ENCODE data around the gene PSMD8.
"Not testable (repeated sequence)": the region's sequence is repeated elsewhere in the genome, so short reads cannot be mapped to it uniquely, and the experiment has no call there.

PSMD8 gene

DNA sequence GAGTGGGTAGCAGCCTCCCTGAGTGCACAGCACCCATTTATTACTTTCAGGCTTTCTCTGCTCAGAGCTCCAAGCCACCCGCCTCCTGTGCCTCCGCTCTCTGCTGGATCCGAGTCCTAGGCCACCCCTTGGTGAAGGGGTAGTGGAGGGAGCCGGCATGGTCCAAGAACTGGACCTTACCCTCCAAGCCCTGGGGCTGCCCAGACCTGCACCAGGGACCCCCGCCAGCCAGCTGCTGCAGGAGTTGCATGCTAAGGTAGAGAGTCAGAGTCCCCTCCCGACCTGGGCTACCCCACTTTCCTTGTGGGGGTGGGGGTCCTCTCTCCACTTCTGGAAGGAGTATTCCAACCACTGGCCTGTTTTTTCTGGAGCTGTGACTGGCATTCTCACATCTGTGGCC is 30.5 kb downstream of the PSMD8 start:
- FAIRE-seq: no peak
- TF ChIP-seq POLR2A (IDR thresholded peaks at IDR 0.05; ENCODE audit: low read depth, low read length): no peak
- DNase-seq (ENCODE audit: insufficient read length): no peak

DNA sequence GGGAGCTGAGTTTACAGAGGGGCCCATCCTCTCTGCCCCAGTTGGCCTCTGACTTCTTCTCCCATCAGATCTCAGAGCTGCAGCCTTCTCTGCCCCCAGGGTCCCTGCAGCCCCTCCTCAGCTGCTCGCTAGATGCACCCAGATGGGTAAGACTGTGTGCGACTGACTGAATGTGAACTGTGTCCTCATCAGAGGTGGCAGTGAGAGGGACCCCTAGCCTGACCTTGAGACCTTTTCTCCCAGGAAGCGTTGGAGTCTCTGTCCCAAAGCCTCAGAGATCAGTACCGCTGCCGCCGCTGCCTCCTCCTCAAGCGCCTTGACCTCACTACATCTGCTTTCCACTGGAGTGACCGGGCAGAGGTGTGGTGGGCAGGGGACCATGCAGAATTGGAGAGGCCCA is 30.9 kb downstream of the PSMD8 start:
- FAIRE-seq: no peak
- TF ChIP-seq TAF1 (IDR thresholded peaks at IDR 0.05; ENCODE audit: borderline replicate concordance, low read depth, low read length) (no peak), POLR2AphosphoS5 (IDR thresholded peaks at IDR 0.05; ENCODE audit: low read depth, low read length) (no peak), POLR2A (IDR thresholded peaks at IDR 0.05; ENCODE audit: low read depth, low read length) (no peak)
- no peak for DNase-seq (ENCODE audit: insufficient read length)

DNA sequence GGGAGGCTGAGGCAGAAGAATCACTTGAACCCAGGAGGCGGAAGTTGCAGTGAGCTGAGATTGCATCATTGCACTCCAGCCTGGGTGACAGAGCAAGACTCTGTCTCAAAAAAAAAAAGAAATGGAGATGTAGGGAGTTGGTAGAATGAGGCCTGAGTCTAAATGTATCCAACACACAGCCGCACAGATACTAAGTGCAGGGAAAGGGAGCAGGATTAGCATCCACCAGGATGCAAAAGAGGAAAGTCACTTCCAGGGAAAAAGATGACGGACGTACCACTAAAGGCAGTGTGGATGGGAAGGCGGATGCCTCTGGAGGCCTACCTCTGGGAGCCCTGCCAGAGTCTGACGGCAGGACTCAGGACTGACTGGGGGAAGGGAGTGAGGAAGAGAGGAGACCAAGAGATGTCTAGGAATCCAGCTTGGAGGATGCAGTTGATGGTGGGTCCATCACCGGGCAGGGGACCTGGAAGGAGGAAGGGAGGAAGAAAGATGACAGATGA is 35.3 kb downstream of the PSMD8 start:
- TF ChIP-seq POLR2AphosphoS5 (IDR thresholded peaks at IDR 0.05; ENCODE audit: low read depth, low read length): no peak
- no peak for TF ChIP-seq TAF1 (IDR thresholded peaks at IDR 0.05; ENCODE audit: borderline replicate concordance, low read depth, low read length)
- no peak for TF ChIP-seq POLR2A (IDR thresholded peaks at IDR 0.05; ENCODE audit: low read depth, low read length)

DNA sequence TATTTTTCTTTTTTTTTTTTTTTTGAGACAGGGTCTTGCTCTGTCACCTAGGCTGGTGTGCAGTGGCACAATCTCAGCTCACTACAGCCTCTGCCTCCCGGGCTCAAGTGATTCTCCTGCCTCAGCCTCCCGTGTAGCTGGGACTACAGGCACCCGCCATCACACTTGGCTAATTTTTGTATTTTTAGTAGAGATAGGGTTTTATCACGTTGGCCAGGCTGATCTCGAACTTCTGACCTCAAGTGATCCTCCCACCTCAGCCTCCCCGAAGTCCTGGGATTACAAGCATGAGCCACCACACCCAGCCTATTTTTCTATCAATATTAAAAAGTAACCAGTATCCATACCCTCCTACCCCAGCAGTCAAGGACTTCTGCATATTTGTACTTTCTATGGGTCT is 36.0 kb downstream of the PSMD8 start:
- not testable (repeated sequence) for FAIRE-seq; DNase-seq (ENCODE audit: insufficient read length)

More for the DNA sequence above, 35.3 kb downstream of the PSMD8 start:
- DNase-seq (ENCODE audit: insufficient read length): no peak
- no peak for FAIRE-seq

DNA sequence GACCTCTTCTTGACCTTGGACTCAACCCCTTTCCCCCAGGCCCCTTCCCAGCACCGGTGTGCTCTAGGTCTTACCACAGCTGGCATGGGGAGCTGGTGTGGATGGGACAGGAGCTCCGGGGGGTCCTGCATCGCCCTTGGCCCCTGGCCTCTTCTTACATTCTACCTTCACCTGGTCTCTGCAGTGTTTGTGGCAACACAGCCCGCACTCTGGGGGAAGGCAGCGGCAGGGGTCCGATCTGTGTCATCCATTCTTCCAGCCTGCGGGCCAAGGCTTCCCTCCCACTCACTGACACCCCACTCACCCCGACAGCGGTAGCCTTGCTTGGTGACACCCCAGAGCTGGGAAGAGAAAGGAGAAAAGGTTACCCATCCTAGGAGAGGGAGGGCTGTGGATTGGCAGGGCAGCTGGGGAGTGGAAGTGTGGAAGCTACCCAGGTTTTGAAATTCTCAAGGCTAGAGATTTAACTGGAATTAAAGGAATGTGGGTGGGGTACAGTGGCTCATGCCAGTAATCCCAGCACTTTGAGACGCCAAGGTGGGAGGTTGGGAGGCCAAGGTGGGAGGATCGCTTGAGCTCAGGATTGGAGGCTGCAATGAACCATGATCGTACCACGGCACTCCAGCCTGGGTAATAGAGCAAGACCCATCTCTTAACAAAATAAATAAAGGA is 36.8 kb downstream of the PSMD8 start:
- no peak for TF ChIP-seq POLR2A (IDR thresholded peaks at IDR 0.05; ENCODE audit: low read depth, low read length)
- TF ChIP-seq TAF1 (IDR thresholded peaks at IDR 0.05; ENCODE audit: borderline replicate concordance, low read depth, low read length): no peak
- TF ChIP-seq POLR2AphosphoS5 (IDR thresholded peaks at IDR 0.05; ENCODE audit: low read depth, low read length): no peak
- no peak for FAIRE-seq

DNA sequence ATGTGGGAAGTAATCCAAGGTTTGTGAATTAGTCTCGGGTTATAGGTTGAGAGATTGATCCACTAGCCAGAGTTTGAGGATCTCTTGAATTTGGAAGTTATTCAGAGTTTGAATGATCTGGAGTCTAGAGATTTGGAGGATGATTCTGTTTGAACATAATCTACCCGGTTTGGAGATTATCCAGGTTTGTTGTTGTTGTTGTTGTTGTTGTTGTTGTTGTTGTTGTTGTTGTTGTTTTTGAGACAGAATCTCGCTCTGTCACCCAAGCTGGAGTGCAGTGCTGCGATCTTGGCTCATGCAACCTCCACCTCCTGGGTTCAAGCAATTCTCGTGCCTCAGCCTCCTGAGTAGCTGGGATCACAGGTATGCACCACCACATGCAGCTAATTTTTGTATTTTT is 37.5 kb downstream of the PSMD8 start:
- DNase-seq (ENCODE audit: insufficient read length); FAIRE-seq: not testable (repeated sequence)

More for the DNA sequence above, 36.8 kb downstream of the PSMD8 start:
- DNase-seq (ENCODE audit: insufficient read length): no peak

DNA sequence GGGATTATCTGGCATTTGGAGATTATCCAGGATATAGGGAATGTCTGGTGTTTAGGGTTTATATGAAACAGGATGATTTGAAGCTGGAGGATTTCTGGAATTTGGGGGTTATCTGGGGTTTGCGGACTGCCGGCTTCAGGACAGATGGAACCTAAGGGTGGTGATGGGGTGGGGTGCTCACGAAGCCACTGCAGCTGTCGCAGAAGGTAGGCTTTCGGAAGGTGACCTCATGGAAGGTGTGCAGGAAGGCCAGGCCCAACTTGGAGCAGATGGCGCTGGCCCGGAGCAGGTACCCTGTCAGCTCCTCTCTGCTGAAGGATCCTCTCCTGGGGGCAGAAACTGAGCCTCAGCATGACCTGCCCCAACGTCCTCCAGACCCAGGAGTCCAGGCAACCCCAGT is 38.1 kb downstream of the PSMD8 start:
- no peak for TF ChIP-seq POLR2AphosphoS5 (IDR thresholded peaks at IDR 0.05; ENCODE audit: low read depth, low read length)
- TF ChIP-seq POLR2A (IDR thresholded peaks at IDR 0.05; ENCODE audit: low read depth, low read length): no peak
- TF ChIP-seq TAF1 (IDR thresholded peaks at IDR 0.05; ENCODE audit: borderline replicate concordance, low read depth, low read length): no peak
- FAIRE-seq: no peak
- DNase-seq (ENCODE audit: insufficient read length): no peak

DNA sequence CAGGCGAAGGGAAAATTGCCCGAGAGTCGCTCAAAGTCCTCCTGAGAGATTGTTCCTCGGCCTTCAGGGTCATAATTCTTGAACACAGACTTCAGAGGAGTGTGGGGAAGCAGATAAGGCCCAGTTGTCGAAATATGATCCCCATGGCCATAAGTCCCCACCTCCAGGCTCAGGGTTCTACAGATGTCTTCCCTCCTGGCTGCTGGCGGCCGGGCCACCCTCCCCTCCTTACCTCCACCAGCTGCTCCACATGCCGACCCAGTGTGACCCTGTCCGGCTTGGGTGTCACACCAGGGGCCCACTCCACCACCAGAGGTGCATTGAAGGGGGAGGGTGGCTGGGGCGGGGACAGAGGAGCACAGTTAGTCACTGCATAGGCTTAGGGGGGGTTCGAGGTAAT is 38.6 kb downstream of the PSMD8 start:
- no peak for TF ChIP-seq TAF1 (IDR thresholded peaks at IDR 0.05; ENCODE audit: borderline replicate concordance, low read depth, low read length)
- FAIRE-seq (no peak), DNase-seq (ENCODE audit: insufficient read length) (no peak)

DNA sequence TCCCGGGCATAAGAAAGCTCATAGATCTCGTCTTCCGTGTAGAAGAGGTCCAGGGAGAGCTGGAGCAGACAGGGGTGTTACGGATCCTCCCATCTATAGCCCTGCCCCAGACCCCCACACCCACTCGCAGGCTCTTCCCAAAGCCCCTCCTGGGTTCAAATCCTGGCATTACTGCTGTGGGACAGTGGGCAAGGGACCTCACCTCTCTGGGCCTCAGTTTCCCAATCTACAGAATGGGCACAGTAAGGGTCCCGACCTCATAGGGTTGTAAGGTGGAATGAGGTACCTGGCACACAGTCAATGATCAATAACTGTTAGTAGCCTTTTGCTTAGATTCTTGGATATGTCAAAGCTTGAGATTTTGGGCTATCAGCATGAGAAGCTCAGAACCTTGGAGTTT is 39.0 kb downstream of the PSMD8 start:
- no peak for TF ChIP-seq TAF1 (IDR thresholded peaks at IDR 0.05; ENCODE audit: borderline replicate concordance, low read depth, low read length)
- no peak for TF ChIP-seq POLR2A (IDR thresholded peaks at IDR 0.05; ENCODE audit: low read depth, low read length)
- no peak for TF ChIP-seq POLR2AphosphoS5 (IDR thresholded peaks at IDR 0.05; ENCODE audit: low read depth, low read length)
- no peak for FAIRE-seq
- no peak for DNase-seq (ENCODE audit: insufficient read length)

DNA sequence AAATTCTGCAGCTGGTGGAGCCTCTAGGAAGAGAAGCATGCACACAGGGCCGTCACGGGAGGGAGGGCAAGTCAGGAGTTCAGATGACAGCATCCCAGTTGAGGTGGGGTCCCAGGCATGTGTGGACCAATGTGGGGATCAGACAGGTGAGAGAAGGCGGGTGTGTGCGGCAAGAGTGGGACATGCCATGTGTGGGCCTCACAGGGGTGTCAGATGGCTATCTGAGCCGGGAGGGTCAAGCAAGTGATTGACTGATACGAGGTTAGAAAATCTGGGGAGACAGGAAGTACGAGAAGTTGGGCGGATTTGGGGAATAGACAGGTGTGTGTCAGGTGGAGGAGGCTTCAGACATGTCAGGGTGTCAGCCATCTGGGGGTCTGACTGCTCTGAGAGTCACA is 42.8 kb downstream of the PSMD8 start:
- TF ChIP-seq TAF1 (IDR thresholded peaks at IDR 0.05; ENCODE audit: borderline replicate concordance, low read depth, low read length): no peak
- TF ChIP-seq POLR2A (IDR thresholded peaks at IDR 0.05; ENCODE audit: low read depth, low read length): no peak
- no peak for TF ChIP-seq POLR2AphosphoS5 (IDR thresholded peaks at IDR 0.05; ENCODE audit: low read depth, low read length)
- DNase-seq (ENCODE audit: insufficient read length) (no peak), FAIRE-seq (no peak)

DNA sequence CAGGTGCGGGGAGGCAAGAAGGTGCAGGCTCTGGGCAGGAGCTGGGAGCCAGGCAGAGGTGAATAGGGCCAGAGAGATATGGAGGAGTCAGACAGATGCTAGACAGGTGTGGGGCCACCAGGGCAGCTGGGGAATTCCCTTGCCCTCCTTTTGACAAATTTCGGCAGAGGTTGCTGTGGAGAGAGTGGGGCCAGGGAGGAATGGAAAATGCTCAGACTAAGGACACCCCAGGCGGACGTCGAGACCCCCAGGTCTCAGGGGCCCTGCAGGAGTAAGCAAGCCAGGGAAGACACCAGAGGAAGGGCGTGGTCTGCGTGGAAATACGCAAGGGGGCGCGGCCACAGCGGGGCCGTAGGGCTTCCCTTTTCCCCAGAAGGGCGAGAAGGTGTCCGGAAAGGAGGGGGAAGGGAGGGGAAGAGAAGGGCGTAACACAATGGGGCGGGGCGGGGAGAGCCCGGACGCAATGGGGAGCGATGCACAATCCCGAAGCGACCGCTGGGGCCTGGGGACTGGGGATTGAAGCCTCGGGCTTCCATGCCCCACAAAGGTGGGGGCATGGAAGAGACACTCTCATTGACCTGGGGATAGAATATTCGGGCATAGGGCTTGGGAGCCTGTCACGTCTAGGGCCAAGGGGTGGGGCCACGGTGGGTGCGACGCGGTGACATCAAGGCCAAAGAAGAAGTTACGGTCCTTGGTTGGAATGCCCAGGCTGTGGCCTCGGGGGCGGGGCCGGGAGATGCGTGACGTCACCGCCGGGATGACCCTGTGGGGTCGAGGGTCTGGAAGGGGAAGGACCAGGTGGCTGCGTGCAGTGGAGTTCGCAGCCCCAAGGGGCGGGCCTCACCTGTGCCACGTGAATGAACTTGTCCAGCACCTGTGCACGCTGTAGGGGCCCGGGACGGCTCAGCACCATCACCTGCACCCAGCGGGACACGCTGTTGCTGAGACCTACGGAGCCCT is 43.5 kb downstream of the PSMD8 start:
- FAIRE-seq (peak; percentile 9), DNase-seq (ENCODE audit: insufficient read length) (peak; percentile 59)
- TF ChIP-seq POLR2AphosphoS5 (IDR thresholded peaks at IDR 0.05; ENCODE audit: low read depth, low read length) (no peak), TAF1 (IDR thresholded peaks at IDR 0.05; ENCODE audit: borderline replicate concordance, low read depth, low read length) (no peak), POLR2A (IDR thresholded peaks at IDR 0.05; ENCODE audit: low read depth, low read length) (no peak)

DNA sequence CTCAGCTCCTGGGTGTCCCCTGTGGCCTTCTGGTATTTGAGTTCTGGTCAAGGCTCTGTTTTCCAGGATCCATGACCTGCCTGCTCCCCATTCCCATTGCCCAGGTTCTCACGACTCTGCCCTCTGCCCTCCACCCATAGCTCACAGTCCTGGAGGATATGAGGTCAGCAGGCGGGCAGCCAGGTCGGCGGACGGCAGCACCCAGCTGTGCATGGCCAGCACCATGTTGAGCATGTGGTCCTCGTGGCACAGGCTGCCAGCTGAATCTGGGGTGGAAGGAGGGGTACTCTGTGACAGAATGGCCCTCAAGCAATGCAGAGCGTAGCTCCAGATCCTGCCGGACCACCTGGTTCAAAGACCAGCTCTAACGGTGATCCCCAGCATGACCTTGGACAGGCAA is 46.6 kb downstream of the PSMD8 start:
- no peak for TF ChIP-seq TAF1 (IDR thresholded peaks at IDR 0.05; ENCODE audit: borderline replicate concordance, low read depth, low read length)
- TF ChIP-seq POLR2A (IDR thresholded peaks at IDR 0.05; ENCODE audit: low read depth, low read length): no peak
- no peak for TF ChIP-seq POLR2AphosphoS5 (IDR thresholded peaks at IDR 0.05; ENCODE audit: low read depth, low read length)
- FAIRE-seq: no peak
- no peak for DNase-seq (ENCODE audit: insufficient read length)

Measured in GM12892 (cell line).